ENCODE measurements around the gene RCSD1.

RCSD1 gene

GRCh38 chr1:167617153-167618147 is 12.6 kb upstream of the RCSD1 start:
- DNase-seq (ENCODE audit: low read depth in 2 of 2) = no peak

DNA sequence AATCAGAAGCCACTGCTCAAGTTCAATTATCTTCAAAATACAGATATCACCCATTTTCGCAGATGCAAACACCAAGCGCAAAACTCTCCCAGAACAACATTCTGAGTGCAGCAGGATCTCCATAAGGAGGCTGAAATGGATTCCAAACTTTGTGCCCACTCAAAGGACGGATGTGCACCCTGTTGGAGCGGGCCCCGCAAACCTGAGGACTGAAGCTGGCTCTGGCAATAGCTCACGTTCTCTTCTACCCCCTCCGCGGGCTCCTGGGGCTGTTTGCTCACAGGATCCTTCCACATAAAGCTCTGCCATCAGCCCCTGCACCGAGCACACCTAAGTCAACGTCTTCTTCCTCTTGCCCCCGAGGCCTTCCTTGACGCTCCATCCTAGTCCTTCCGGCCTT is 11.7 kb upstream of the RCSD1 start:
- no peak for DNase-seq (ENCODE audit: low read depth in 2 of 2)

GRCh38 chr1:167618789-167619188 is 11.2 kb upstream of the RCSD1 start:
- no peak for DNase-seq (ENCODE audit: low read depth in 2 of 2)

DNA sequence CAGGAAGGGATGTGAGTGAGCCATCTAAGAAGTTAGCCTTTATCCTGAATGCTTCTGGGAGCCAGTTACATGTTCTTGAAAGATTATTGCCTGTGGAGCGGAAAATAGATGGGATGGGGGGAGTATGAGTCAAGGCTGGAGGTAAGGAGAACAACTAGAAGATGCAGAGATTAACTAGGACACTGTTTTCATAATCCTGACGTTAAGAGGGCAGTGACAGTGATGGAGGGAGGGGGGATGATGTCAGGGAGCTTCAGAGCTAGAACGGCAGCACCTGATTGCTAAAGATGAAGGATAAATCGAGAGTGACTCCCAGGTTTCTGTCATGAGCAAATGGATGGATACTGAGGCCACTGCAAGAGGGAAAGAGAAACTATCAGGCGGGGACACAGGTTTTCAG is 10.0 kb upstream of the RCSD1 start:
- DNase-seq (ENCODE audit: low read depth in 2 of 2) = no peak

GRCh38 chr1:167621780-167622313 is 8.2 kb upstream of the RCSD1 start:
- DNase-seq (ENCODE audit: low read depth in 2 of 2) = no peak

- no peak for DNase-seq (ENCODE audit: low read depth in 2 of 2)
Measured at GRCh38 chr1:167623951-167624350, 6.1 kb upstream of the RCSD1 start.

GRCh38 chr1:167625040-167625823 is 4.8 kb upstream of the RCSD1 start:
- no peak for DNase-seq (ENCODE audit: low read depth in 2 of 2)

GRCh38 chr1:167627615-167627864 is 2.5 kb upstream of the RCSD1 start:
- no peak for DNase-seq (ENCODE audit: low read depth in 2 of 2)

DNA sequence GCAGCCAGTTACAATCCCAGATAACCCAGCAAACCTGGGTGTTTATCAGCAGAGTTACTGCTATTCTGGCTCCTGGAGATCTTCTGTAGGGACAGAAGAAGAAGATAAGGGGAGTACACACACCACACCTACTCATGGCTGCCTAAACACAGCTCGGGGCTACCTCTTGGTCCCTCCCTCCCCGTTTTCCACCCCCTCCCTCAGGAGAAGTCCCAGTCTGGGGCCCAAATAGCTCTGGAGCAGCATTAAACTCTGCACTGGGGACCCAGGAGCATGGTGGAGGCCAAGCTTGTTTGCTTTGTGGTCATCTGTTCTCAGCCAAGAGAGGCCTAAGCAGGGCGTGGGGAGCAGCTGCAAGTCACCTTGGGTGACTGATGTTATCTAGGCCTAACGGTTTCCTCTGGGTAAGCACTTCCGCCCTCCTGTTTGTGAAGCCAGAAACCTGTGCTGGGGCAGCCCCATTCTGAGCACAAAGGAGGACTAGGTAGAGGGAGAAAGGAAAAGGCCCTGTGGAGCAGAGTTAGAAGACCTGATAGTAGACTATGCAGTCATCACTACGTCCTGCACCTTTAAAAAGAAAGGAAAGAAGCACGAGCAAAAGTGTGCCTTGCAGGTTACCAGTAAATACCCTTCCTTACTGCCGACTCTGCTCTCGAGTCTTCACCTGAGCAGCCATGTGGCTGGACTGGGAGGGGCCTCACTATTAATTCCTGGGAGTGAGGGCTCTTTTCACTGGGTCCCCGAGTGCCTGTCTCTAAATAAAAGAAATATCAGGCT is 2.0 kb upstream of the RCSD1 start:
- DNase-seq (ENCODE audit: low read depth in 2 of 2) = peak; percentile 40 to 52

DNA sequence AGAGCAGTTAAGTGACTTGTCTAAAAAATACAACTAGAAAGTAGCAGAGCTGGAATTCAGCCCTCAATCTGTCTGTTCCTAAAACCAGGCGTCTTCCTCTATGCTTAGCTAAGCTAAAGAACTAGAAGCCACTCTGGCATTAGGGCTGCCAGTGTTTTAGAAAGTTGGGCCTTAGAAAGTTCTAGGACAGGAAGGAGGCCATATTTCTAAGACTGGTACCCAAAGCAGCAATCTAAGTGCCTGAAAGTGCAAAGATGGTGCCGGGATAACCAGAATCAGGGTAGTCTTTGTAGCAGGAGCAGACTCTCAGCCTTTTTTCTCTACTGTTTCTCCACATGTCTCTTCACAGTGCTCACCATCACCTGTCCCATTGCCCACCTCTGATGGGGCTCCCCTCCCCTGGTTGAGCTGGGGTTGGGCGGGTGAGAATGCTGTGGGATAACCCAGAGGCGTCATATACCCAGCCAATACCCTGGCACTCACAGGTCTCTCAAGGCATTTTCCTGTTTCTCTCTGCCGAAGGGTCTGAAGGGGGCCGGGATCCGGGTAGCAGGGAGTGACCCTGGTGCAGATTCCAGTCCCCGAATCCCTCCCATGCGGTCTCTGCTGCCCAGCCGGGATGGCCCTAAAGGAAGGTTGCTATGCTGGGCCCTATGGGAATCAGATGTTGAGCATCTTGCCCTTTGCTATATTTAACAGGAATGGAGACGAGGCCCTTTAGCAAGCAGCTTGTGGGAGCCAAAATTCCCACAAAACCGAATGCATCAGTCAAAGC is 1.1 kb upstream of the RCSD1 start:
- no peak for DNase-seq (ENCODE audit: low read depth in 2 of 2)

DNA sequence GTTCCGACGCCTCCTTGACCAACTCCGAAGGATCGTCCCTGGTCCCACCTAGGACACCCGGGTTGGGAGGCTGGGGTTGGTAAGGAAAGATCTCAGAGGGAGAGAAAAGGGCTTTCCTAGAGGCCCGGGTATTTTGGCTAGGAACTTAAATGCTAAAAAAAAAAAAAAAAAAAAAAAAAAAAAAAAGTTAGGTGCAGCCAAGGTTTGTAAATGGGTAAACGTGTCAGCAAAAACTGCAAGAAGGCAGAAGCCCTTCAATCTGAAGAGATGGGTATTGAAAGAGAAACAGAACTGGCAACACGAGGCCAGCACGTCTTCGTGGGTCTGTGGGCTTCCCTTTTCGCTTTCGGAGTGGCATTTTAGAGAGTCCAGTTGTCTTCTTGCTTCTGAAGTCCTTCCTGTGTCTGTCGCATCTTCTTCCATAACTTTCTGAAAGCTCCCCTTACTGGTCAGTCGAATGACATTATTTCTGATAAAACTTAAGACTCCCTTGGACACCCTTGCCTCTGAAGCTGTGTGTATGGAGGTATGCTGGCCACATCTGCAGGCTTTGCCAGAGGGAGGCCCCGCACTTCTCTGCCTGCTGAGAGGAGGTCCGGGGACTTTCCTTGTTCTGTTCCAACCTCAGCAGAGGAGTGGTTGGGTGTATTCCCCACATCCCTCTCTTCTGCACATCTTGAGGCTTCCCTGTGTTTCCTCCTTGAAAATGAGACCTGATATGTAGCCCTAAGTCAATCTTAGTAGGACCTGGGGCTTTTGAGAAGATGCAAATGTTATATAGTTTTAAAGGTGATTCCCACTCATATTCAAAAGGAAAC is 745 bp downstream of the RCSD1 start:
- DNase-seq (ENCODE audit: low read depth in 2 of 2) = no peak

DNA sequence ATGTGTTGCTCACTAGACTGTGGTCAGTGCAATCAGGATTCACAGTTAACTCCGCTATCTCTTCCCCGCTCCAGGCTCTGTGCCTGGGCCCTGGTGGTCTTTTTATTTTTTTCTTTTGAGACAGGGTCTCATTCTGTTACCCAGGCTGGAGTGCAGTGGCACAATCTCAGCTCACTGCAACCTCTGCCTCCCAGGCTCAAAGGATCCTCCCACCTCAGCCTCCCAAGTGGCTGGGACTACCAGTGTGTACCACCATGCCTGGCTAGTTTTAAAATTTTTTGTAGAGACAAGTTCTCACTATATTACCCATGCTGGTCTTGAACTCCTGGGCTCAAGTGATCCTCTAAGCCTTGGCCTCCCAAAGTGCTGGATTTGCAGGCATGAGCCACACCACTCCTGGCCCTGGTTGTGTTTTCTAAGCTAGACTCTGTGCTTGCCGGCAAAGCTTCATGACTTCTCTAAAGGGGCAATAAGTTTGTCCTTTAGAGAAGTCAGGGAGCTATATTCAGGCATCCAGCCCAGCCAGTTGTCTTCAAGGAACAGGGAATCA is 1.4 kb downstream of the RCSD1 start:
- no peak for DNase-seq (ENCODE audit: low read depth in 2 of 2)

DNA sequence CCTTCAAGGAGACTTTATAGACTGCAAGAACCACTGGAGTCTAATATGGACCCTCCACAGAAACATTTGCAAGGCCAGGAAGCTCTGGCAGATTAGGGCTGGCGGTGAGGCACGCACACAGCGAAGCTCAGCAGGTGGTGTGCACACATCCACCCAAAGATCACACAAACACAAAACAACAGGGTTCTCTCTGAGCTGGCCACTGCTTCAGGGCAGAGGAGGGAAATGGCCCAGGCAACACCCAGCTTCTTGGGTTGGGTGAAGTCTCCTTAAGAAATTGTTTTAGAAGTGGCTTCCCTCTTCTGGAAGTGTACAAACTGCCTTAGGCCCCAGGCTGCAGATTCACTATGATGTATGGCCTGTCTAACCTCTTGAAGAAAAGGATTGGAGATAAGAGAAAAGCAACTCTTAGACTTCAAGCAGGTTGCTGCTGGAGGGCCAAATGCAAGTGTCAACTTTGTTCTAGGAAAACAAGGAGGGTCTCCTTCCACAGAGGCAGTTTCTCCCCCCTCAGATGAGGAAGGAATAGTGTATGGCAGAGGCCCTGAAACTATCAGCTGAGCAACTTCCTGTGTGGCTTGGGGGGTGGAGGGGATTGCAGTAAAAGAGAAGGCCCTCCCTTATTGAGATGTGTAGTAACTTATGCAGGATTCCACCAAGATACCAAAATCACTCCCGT is 2.0 kb downstream of the RCSD1 start:
- no peak for DNase-seq (ENCODE audit: low read depth in 2 of 2)

- DNase-seq (ENCODE audit: low read depth in 2 of 2) = no peak
Measured at GRCh38 chr1:167633258-167633944, 3.4 kb downstream of the RCSD1 start.

GRCh38 chr1:167634435-167634834 is 4.4 kb downstream of the RCSD1 start:
- DNase-seq (ENCODE audit: low read depth in 2 of 2) = no peak

- DNase-seq (ENCODE audit: low read depth in 2 of 2) = no peak
Measured at GRCh38 chr1:167635156-167635648, 5.2 kb downstream of the RCSD1 start.

GRCh38 chr1:167635941-167636340 is 5.9 kb downstream of the RCSD1 start:
- DNase-seq (ENCODE audit: low read depth in 2 of 2) = no peak

GRCh38 chr1:167638064-167638463 is 8.0 kb downstream of the RCSD1 start:
- no peak for DNase-seq (ENCODE audit: low read depth in 2 of 2)

DNA sequence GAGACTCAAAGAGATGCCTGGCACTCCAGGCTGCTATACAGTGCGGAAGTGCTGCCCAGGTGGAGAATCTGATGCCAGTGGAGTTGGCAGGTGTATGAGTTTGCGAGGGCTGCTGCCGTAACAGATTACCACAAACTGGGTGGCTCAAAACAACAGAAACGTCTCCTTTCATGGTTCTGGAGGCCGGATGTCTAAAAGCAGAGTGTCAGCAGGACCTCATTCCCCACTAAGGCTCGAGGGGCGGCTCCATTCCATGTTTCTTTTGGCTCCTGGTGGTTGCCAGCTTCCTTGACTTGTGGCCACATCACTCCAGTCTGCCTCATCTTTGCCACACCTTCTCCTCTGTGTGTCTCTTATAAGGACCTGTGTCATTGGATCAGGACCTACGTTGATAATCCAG is 10.0 kb downstream of the RCSD1 start:
- no peak for DNase-seq (ENCODE audit: low read depth in 2 of 2)

Data from stimulated activated CD4-positive, alpha-beta T cell treated with anti-CD3 and anti-CD28 coated beads, Interleukin-1b, Interleukin-23, amount 100 ng/mL, for 4 hours (primary cell).